Breast epithelium (tissue), 3 donors: Measurements from ENCODE around the gene FBXO7.

Experiments used
- POLR2A ChIP-seq: fragments of 450-650 bp; IDR thresholded peaks from one replicate; pipeline ENCODE4 v1.6.1; 2016; ENCODE audit warnings: antibody characterized with exemption, mild to moderate bottlenecking, moderate library complexity
- POLR2AphosphoS5 ChIP-seq, 3 donors: sonication (generic); formaldehyde crosslinking; IDR thresholded peaks; one replicate each; pipeline ENCODE4 v1.6.1; 2017; ENCODE audit warnings: antibody characterized with exemption in 3 of 3
- TF ChIP-seq, protein P1 (sequence below), 3 donors: fragments of 450-650 bp; IDR thresholded peaks; one replicate each; pipeline ENCODE4 v1.5.1; 2016 to 2017; ENCODE audit warnings: antibody characterized with exemption in 3 of 3, mild to moderate bottlenecking in 3 of 3, moderate library complexity in 3 of 3

DNA sequence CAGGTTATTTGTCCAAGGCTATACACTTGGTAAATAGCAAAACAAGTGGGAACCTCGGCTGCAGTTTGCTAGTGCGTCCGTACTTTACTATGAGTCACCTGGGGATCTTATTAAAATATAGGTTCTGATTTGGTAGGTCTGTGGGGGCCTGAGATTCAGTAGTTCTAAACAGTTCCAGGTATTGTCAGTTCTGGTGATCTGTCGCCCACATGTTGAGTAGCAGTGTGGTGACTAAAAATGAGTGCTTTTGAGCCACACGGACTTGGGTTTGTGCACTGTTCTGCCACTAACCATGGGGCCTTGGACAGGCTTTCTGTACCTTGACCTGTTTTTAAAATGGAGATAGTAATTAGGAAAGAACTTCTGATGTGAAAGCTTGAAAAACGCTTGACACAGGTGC is 15.7 kb downstream of the FBXO7 start:
- TF ChIP-seq, protein P1, sequence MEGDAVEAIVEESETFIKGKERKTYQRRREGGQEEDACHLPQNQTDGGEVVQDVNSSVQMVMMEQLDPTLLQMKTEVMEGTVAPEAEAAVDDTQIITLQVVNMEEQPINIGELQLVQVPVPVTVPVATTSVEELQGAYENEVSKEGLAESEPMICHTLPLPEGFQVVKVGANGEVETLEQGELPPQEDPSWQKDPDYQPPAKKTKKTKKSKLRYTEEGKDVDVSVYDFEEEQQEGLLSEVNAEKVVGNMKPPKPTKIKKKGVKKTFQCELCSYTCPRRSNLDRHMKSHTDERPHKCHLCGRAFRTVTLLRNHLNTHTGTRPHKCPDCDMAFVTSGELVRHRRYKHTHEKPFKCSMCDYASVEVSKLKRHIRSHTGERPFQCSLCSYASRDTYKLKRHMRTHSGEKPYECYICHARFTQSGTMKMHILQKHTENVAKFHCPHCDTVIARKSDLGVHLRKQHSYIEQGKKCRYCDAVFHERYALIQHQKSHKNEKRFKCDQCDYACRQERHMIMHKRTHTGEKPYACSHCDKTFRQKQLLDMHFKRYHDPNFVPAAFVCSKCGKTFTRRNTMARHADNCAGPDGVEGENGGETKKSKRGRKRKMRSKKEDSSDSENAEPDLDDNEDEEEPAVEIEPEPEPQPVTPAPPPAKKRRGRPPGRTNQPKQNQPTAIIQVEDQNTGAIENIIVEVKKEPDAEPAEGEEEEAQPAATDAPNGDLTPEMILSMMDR (IDR thresholded peaks at IDR 0.05) = no peak
- TF ChIP-seq POLR2A (no peak), POLR2AphosphoS5 (IDR thresholded peaks at IDR 0.05) (no peak)
